AG10803 (cell line): ENCODE measurements around the gene SNRNP70.

Experiments used
- DNase-seq: peaks from one replicate; pipeline ENCODE4 v3.0.0; 2010; ENCODE audit warnings: low read depth
- H3K4me3 ChIP-seq: 2 replicates; pipeline ENCODE4 v1.5.1; 2011; ENCODE audit warnings: mild to moderate bottlenecking, low read length, control low read depth
- TF ChIP-seq, protein P1 (sequence below): conservative IDR thresholded peaks from 2 replicates; pipeline ENCODE4 v1.5.1; 2011; ENCODE audit warnings: mild to moderate bottlenecking, low read length, control low read depth, inconsistent platforms

Gene SNRNP70

DNA sequence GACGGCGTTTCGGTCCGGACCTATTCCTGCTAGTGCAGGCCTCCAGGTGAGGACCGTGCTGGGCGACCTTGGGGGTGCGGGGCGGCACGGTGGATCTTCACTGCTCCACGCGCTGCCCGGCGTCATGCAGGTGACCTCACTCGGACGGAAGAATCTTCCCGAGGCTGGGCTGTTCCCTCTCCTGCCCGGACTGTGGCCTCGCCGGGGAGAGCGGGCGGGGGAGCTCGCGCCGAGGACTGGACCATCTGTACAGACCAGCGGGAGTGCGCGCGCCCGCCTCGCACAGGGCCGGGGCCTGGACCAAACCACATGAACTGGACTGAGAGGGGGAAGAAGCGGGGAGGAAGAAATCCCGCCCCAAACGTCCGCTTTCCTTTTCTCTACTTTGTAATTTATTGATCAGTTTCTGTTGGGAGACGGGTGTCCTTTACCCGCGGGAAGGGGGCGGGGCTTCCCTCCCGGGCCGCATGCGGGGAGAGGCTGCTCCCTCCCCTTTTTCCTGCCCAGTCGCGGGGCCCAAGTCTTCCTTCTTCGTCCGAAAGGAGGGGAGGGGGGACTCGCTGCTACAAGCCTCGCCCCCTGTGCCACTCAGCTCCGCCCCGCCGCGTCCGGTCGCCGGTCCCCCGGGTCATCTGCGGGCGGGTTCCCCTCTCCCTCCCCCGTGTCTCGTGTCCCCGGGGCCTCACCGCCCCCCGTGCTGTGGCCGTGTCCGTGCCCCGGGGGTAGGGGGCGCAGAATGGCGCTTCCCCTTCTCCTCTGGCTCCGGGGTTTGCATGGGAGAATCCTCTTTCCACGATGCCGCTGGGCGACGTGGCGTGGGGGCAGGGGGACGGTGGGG is 65.1 kb downstream of the SNRNP70 start:
- peak; percentile 69 for DNase-seq
- H3K4me3 ChIP-seq: peak overlapping the region; percentile 91
- TF ChIP-seq, protein P1, sequence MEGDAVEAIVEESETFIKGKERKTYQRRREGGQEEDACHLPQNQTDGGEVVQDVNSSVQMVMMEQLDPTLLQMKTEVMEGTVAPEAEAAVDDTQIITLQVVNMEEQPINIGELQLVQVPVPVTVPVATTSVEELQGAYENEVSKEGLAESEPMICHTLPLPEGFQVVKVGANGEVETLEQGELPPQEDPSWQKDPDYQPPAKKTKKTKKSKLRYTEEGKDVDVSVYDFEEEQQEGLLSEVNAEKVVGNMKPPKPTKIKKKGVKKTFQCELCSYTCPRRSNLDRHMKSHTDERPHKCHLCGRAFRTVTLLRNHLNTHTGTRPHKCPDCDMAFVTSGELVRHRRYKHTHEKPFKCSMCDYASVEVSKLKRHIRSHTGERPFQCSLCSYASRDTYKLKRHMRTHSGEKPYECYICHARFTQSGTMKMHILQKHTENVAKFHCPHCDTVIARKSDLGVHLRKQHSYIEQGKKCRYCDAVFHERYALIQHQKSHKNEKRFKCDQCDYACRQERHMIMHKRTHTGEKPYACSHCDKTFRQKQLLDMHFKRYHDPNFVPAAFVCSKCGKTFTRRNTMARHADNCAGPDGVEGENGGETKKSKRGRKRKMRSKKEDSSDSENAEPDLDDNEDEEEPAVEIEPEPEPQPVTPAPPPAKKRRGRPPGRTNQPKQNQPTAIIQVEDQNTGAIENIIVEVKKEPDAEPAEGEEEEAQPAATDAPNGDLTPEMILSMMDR: no peak

DNA sequence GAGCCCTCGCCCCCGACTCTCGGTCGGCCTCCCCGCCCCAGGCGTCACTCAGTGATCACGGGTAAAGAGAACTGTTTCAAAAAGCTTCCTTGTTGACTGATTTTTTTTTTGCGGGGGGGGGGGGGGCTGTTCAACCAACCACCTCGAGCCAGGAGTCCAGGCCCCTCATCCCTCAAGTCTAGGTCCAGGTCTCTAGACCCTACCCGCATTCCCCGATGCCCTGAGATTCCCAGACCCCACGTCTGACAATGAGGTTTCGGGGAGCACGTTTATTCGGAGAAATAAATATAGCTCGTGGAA is 65.6 kb downstream of the SNRNP70 start:
- TF ChIP-seq, protein P1: no peak
- no peak for DNase-seq
- peak overlapping the region; percentile 91 for H3K4me3 ChIP-seq

DNA sequence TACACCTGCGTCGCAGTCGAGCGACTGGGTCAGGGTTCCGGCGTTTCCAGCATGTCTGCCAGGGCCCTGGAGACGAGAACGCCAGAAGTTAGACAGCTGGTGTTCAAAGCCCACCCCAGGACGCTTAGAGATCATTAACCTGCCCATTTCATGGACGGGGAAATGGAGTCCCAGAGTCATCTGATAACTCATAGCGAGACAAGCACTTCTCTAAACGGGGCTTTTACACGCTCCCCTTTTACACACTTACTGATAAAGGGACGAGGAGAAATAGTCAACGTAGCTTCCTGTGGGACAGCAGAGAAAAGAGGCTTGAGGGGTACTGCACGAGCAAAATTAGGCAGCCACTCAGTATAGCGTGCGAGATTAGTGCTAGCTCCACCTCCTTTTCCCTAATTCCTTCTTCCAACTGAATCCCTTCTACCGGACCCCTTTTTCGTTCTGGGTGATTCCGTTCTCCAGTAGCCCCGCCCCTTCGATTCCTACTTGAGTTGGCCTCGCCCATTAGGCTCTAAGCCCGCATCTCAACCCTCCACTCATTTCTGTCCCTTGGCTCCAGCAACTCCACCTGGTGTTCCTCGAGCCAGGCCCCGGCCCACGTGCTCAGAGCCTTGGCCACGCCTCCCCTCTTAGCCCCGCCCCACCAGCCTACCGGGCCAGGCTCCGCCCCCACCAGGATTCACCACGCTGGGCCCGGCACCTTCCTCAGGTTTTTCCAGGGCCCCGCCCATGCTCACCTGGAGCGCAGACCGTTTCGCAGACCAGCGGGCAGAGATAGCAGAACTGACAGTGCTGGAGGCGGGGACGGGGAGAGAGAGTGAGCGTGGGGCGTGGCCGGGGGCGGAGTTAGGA is 66.2 kb downstream of the SNRNP70 start:
- TF ChIP-seq, protein P1: no peak
- H3K4me3 ChIP-seq: peak overlapping the region; percentile 91
- no peak for DNase-seq

DNA sequence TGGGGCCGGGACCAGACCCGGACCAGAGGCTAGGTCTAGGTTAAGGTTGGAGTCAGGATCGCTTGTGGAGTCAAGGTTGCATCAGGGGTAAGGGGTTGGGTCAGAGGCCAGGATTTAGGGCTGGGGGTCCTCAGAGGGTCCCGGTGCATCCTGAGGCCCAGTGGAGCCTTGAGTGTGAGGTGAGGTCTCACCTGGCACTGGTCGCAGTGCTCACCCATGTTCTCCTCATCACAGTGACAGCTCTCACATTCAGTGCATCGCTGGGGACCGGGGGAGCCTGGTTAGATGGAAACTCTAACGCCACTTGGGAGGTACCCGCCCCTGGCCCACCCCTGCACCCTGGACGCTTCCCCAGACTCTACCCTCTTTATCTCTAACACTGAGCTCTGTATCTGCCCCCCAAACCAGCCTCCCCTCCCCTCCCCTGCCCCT is 66.9 kb downstream of the SNRNP70 start:
- TF ChIP-seq, protein P1: no peak
- H3K4me3 ChIP-seq: no peak overlapping the region
- DNase-seq: no peak

DNA sequence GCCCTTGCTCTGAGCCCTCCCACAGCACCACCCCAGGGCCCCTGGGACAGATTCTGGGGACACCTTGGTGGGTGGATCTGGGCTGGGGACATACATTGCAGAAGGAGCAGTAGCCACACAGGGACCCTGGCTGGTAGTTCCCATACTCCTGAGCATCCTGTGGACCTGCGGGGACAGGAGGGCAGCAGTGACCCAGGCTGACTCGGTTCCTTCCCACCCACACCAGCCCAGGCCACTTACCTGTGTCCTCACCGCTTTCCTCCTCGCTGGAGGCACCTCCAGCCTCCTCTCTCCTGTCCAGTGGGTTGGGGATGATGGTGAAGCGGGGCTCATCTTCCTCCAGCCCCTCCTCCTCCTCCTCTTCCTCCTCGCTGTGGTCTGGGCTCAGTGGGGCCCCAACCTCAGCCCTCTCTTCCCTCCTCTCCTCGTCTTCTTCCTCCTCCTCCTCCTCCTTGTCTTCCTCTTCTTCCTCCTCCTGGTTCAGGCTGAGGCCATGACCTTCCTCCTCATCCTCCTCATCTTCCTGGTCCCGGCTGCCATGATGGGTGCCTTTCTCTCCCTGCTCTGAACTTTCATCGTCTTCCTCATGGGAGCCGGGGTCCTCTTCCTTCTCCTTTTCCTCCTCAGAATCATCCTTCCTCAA is 68.0 kb downstream of the SNRNP70 start:
- DNase-seq: no peak
- H3K4me3 ChIP-seq: no peak overlapping the region
- TF ChIP-seq, protein P1: no peak

DNA sequence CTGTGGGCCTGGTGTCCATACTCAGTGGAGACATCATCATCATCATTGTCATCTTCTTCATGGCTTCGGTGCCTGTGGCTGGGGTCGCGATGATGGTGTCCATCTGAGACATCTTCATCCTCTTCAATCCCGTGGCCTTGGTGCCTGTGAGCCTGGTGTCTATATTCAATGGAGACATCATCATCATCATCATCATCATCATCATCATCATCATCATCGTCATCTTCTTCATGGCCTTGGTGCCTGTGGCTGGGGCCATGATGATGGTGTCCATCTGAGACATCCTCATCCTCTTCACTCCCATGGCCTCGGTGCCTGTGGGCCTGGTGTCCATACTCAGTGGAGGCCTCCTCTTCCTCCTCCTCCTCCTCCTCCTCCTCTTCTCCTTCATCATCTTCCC is 69.0 kb downstream of the SNRNP70 start:
- TF ChIP-seq, protein P1: no peak
- DNase-seq: no peak
- H3K4me3 ChIP-seq: no peak overlapping the region
